ENCODE results near the gene SLC8A2.

The SLC8A2 gene, protein sequence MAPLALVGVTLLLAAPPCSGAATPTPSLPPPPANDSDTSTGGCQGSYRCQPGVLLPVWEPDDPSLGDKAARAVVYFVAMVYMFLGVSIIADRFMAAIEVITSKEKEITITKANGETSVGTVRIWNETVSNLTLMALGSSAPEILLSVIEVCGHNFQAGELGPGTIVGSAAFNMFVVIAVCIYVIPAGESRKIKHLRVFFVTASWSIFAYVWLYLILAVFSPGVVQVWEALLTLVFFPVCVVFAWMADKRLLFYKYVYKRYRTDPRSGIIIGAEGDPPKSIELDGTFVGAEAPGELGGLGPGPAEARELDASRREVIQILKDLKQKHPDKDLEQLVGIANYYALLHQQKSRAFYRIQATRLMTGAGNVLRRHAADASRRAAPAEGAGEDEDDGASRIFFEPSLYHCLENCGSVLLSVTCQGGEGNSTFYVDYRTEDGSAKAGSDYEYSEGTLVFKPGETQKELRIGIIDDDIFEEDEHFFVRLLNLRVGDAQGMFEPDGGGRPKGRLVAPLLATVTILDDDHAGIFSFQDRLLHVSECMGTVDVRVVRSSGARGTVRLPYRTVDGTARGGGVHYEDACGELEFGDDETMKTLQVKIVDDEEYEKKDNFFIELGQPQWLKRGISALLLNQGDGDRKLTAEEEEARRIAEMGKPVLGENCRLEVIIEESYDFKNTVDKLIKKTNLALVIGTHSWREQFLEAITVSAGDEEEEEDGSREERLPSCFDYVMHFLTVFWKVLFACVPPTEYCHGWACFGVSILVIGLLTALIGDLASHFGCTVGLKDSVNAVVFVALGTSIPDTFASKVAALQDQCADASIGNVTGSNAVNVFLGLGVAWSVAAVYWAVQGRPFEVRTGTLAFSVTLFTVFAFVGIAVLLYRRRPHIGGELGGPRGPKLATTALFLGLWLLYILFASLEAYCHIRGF

DNA sequence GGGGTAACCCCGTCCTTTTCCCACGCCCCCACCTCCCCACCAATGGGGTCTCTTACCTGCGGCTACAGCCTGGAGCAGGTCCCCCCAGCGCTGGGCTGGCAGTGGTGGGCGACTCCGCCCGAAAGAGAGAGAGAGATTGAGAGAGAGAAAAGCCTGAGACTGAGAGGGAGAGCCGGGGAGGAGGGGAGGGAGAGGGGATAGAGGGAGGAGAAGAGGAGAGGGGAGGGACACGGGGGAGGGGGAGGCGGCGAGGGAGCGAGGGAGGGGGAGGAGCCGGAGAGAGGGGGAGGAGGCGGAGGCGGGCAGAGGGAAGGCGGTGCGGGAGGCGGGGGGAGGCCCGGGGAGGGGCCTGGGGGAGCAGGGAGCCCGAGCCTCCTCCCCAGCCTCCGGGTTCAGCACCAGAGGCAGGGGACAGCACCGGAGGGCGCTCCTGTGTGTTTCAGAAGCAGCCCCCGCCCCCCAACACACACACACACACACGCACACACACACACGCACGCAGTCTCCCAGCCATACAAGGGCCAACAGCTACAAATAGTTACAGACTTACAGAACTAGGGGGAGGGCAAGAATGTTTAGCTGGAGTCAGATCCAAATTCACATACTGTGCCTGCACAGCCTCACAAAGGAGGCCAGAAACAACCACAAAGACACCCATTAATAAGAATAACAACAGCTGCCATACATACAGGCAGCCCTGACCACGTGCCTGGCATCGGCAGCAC lies at the start of gene SLC8A2:
TSS of gene SLC8A2 (minus strand) at position 161 of the 725 bp plus-strand sequence. CDS start 5,490 bp downstream, outside the sequence.
- DNase-seq: peak; percentile 62

DNA sequence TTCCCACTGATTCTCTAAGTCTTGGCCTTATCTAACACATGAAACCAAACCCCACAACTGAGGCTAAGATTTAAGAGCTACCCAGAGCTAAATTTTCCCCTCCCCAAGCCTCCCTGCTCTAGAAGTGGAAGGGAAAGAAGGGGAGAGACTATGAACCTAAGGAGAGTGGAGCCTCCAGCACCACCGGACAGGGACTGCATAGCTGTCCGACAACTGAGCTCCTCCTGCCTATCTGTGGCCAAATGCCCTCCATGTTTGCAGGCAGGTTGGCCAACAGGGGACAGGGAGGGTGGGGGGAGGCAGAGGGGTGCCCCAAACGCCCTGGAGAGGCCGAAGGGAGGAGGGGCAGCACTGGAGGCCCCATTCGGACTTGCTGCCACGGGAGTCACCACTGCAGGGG lies 49.1 kb upstream of the SLC8A2 start:
- DNase-seq: no peak

DNA sequence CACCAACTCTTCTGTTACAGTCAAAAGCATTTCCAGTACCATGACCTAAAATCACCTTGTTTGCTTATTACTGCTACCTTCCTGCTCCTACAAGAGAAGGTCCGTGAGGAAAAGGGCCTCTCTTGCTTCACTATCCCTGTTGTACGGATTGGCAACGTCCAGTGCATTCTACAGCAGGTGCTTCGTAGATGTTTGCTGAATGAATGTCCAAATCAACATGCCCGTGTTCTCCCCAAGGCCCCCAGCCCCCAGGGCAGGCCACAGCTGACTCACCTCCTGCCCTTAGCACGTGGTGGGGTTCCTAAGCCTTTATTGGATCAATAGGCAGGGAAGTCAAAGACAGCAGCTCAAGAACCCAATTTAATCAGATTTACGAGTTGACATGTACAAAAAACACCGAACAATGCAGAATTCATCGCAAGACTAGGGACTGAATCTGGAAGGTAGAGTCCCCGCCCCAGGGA lies 48.7 kb upstream of the SLC8A2 start:
- DNase-seq: no peak

DNA sequence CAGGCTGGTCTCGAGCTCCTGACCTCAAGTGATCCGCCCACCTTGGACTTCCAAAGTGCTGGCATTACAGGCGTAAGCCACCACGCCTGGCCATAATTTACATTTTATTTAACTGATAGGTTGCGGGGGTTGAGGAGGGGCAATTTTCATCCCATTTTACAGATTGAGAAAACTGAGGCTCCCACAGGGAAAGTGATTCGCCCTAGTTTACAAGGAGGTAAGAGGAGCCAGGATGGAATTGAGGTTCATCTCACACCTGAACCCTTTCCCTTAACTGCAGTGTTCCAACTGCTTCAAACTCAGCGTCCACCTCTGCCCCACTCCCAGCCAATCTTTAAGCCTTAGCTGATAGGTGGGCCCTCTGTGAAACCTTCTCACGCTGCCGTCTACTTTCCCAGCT lies 47.2 kb upstream of the SLC8A2 start:
- no peak for DNase-seq

DNA sequence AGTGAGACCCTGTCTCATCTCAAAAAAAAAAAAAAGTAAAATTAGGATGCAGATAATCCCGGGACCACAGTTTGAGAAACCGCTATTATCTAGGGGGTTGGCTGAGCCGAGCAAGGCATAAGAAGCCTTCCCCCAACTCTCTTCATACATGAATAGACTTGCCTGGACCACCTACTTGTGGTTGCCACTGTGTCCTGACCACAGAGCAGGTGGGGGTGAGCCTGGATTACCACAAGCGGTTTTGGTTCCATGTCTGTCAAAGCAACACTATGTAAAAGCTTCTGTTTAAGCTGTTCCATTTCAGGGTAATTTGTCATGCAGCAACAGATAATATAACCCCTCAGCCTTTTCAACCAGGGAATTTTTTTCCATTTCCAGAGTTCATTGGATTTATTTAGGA lies 46.4 kb upstream of the SLC8A2 start:
- DNase-seq: peak; percentile 46

DNA sequence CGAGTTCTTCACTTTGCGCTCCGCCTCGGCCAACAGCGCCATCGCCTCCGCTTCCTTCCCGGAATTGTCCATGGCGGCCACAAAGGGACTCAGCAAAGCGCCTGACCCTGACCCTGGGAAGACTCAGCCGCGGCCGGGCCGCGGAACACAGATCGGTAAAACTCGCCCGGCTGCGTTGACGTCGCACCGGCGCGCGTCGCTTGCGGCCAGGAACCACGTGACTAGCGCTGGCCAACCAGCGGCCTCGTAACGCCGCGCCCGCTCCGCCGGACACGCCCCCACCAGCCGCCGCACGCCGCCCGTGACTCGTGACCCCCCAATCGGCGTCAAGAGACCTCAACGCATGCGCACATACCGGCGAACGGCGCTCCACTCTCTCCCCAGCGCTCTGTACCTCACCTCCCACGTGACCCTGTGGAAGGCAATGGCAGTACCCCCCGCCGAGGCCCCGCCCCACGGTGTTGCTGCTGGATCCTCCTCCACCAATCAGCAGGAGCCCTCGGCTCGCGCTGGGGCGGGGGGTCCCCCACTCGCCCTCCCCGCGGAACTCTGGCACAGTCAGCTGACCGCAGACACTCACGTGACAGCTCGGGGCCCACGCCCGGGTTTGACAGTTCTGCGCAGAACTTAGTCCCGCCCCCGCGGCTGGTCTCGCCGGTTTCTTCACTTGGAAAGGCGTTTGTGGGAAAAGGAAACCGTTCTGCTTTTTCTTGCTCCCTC lies 43.3 kb upstream of the SLC8A2 start, which contains the start of gene NAPA:
TSS of gene NAPA (minus strand) at position 195 of the 720 bp plus-strand sequence. CDS start at position 72, 123 bp downstream.
- peak; percentile 100 for DNase-seq

DNA sequence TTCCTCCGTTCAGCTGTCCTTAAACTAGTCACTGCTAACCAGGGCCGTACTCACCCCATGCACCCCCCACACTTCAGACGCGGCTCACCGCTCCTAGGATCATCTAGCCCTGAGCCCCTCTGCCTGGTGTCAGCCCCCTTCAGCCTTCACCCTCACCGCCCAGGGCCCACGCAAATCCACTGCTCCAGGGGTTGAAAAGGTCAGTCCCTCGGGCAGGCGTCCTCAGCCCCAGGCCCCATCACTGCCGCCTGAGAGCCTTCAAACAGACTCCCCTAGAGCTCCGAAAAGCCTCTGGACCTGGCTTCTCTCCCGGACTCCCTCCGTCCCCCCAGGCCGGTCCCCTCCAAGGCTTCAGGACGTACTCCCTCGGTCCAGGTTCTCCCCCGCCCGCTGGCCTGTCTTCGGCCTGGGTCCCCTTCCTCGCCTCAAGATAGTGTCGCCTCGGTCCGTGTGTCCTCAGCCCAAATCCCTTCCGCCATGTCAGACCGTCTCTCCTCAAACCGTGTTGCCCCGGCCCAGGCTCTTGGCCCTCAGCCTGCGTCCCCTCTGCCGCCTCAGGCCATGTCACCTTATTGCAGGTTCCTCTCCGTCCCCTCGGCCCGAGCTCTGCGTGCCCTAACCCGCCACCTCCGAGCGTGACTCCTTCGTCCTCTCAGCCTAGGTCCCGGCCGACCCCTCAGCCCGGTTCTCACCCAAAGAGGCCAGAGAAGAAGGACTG lies 42.6 kb upstream of the SLC8A2 start:
- DNase-seq: peak; percentile 19

DNA sequence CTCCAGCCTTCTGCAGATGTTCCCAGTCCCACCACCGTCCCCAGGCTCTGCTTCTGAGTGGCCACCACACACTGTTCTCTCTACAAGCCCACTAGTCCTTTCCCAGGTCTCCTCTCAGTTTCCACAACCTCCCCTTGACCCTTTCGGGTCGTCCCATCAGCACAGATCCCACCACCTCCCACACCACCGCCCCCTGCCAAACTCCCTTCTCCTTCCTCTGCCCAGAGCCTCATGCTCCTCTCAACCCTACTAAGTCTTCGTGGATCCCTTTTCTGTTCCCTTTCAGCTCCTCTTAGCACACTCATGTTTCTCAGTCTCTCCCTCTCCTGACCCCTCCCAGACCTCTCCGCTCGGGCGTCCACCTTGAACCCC lies 41.2 kb upstream of the SLC8A2 start:
- no peak for DNase-seq

DNA sequence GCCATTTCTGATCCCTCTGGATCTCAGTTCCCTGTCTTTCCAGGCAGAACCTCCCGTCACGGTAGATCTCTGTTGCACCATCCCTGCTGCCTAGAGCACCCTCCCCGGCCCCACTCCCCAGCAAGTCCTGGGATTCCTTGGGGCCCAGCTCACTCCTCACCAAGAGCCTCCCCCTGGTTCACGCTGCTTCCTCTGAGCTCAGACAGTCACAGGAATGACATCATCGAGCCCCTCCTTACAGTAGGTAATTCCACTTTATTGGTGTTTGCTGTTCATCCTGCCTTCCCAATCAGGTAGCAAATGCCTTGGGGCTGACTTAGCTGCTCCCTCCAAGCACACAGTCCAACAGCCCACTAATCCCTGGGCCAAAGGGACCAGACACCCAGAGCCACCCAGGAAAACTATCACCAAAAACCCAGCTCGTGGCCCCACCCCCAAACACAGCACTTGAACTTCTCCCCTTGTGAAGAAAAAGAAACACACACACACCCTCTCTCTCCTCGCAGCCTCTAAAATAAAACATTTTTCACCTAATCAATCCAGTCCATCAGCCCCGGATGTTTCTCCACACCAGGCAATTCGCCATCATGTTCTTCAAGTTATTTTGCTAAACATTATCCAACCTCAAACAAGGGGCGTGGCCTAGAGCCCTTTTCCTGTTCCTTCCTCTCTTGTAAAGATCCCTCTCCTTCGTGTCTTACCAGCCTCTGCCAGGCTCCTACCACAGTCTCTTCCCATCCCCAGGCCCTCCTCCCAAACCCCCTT lies 40.7 kb upstream of the SLC8A2 start:
- DNase-seq: peak; percentile 29

DNA sequence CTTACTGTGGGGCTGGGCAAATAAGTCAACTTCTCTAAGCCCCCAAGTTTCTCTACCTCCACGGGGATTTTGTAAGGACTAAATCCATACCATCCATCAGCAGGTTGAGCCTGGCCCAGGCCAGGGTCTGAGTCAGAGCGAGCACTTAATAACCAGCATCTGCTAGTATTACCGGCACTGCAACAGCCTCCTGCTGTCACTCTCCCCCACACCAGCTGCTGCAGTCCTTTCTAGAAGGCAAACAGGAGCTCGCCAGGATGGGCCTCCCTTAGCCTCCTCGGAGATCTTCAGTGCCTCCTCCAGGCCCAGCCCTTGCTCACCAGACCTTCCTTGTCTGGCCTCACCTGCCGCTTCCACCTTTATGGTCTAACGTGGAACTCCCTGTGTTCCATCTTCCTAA lies 40.0 kb upstream of the SLC8A2 start:
- DNase-seq: no peak

DNA sequence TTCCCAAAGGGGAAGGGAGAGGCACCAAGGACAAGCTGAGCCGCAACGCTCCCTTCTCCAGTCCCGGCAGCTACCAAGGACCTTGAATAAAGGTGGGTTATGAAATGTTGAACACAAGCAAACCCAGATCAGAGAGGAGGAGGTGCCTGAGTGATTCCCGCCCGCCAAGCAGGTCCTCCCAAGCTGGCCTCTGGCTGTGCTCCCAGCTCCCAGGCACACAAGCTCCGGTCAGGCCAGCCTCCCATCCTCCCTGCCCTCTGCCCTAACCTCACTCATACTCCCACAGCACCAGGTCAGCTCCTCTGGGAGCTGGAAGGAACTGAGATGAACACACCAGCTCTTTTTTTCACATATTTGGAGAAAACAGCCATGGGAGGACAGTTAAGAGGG lies 39.4 kb upstream of the SLC8A2 start:
- DNase-seq: no peak

DNA sequence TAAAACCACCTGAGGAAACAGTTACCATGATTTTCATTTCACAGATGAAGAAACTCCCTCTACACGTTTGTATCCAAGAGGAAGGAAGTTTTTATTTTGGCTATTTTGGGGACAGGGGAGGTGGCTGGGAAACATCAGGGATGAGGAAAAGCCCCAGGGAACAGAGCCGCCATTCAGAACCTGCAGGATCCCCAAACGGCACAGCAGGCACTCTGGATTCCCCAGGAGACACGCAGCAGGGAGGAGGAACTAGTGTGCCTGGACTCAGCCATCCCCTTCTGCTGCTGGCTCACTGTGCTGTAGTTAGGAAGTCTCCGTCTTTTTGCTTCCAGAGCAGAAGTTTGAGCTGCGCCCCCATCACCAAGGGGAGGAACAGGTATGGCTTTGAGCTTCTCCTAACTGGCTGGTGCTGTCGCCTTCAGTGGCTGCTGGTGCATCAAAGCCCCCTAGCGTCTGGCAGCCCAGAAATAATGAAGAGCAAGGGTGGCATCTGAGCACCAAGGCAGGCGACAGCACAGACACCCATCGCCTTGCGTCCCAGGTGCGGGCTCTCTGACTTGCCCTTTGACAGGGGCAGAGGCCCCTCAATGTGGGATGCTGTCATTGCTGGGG lies 38.9 kb upstream of the SLC8A2 start:
- no peak for DNase-seq

DNA sequence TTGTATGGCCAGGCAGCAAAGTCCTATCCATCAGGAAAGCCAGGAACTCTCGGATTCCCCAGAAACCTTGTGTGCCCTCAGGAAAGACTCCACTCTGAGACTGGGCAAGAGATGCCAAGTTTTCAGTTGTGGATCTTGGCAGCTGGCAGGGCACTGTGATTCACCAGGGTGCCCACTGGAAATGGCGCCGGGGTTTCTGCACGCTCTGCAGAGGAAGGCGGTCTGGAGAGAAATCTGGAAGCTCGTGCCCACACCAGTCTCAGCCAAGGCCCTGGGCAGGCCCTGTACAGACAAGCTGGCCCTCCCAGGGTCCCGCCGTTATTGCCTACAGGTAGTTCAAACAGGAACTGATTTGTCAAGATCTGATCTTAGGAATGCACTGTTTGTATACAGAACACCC lies 38.3 kb upstream of the SLC8A2 start:
- DNase-seq: no peak

DNA sequence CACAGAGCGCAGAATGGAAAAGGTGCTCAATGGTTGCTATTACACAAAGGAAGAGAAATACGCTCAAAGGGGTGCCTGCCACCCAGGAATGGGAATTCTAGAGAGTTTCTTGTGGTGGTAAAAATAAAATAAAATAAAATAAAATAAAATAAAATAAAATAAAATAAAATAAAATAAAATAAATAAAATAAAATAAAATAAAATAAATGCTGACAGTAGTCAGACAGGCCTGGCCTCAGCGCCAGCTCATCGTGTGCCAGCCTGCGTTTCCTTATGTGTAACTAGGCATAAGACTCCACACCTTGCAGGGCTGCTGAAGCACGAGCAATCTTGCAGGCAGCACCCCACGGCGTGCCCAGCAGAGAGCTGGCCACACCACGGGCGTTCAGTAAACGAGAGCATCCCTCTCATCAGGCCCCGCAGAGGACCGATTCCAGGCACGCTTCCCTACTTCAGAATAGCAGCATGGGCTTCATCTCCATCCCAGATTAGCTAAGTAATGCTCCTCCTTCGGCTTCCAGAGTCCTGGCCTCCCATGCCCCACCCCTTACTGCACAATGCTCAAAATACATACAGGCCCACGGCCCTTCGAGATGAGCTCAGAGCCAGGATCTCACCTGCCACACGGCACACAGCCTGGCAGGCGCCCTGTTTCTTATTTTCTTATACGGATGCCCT lies 37.6 kb upstream of the SLC8A2 start:
- DNase-seq: no peak

DNA sequence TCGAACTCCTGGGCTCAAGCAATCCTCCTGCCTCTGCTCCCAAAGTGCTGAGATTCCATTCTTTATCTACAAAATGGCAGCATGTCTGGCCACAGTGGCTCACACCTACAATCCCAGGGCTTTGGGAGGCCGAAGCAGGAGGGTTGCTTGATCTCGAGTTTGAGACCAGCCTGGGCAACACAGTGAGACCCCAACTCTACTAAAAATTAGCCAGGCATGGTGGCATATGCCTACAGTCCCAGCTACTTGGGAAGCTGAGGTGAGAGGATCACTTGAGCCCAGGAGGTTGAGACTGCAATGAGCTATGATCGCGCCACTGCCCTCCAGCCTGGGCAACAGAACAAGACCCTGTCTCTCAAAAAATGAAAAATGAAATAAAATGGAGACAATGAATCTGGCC lies 37.0 kb upstream of the SLC8A2 start:
- no peak for DNase-seq

DNA sequence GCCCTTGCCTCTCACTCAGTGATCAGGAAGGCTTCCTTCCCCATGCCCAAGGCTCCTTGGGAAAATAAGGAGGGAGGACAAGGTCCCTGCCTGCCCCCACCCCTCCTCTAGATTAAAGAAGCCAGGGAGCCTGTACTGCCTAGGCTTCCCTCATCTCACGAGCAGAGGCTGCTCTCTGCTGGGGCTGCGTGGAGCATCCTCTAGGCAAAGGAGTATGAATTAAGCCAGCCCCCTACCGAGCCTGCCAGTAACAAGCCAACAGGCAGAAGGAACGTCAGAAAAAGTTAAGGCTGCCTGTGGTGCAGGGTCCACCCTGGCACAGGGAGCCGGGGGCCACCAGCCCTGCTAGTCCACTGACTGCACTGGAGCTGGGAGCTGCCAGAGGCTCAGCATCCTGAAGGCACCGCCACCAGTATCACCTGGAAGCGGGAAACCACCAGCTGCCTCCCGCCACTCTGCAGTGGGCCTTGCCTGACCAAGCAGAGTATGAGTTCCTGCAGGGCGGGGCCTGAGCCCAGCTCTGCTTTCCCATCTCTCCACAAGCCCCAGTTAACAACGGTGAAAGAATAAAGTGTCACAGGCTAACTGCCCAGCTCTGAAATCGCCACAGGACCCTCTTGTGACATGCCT lies 36.3 kb upstream of the SLC8A2 start:
- DNase-seq: no peak

DNA sequence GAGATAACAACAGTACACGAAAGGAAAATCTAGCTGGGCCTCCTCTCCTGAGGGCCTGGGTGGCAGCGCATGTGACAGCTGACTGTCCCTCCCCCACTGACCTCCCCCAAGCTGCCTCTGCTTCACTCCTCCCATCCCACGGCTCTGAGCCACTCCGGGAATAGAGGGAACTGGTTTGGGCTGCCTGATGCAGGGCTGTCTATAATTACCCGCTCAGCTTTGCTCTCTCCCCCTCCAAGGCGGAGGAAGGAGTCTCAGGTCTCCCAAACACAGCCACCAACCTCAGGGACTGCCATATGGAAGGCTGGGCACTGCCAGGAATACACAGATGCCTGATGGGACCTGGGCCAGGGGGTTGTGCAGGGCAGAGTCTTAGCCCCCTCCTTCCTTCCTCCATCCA lies 35.3 kb upstream of the SLC8A2 start:
- no peak for DNase-seq

DNA sequence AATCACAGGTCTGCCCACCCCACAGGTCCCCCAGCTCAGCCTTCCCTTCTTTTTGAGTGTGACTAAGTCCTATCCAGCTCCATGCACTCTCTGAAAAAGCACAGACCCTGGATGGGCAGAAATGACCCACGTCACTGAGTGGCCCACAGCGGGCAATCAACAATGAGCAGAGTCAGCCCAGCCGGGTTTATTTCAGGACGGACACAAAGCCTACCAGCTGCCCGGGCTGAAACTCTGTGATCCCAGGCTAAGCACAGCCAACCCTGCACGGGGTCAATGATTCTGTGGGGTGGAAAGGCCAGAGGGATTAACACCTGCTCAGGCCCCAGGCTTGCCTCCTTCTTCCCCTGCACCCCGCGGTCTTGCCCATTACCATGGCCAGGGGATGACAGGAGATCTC lies 34.8 kb upstream of the SLC8A2 start:
- DNase-seq: no peak

DNA sequence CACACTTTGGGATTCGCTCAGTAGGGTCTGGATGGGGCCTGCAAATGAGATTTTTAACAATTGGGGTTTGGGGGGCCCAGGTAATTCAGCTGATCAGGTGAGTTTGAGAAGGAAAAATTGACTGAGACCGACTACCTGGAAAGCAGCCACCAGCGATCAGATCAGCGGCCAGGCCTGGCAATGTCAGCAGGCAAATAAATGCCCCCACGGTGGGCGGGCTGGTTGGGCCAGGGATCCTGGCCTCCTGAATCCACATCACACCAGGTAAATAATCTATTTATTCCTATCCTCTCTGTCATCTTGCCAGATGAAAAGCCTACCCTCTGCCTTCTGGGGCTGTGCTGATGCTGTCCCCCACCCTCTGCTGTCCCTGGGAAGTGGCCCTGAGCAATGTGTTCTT lies 33.8 kb upstream of the SLC8A2 start:
- DNase-seq: no peak

DNA sequence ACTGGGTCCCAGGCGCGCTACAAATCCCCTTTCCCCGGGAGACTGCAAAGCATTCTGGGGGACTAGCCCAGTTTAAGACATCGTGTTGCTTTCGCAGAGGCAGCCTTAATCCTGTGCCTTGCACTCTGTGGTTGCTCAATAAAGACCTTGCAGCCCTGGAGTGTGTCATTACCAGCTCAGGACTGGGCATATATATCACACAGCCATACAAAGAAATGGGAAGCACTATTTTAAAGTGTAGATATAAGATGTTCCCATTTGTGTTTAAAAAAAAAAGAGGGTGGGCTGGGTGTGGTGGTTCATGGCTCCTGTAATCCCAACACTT lies 32.1 kb upstream of the SLC8A2 start:
- DNase-seq: no peak

All from CD4-positive, alpha-beta T cell treated with Interleukin-17A for 4 hours (primary cell).